GM12878 (cell line): Measurements from ENCODE around the gene TC2N.

ENCODE experiments used
- CTCF ChIP-seq, 3 experiments: IDR thresholded peaks in 2 of 3; conservative IDR thresholded peaks in 1 of 3; 2 replicates each; pipeline ENCODE4 v1.5.1; 2011; ENCODE audit warnings: low read depth in 3 of 3, low read length in 3 of 3, mild to moderate bottlenecking in 3 of 3, control low read depth in 2 of 3, moderate library complexity in 2 of 3, inconsistent platforms in 1 of 3, mixed read lengths in 1 of 3; ENCODE audit not compliant: control insufficient read depth in 2 of 3, insufficient read depth in 1 of 3; ENCODE audit errors: extremely low read depth in 1 of 3
- HDAC6 ChIP-seq: fragments of 200-600 bp; sonication (generic); IDR thresholded peaks from one replicate; pipeline ENCODE4 v1.8.0; 2017; ENCODE audit warnings: antibody characterized with exemption; ENCODE audit not compliant: unreplicated experiment
- NFYB ChIP-seq: IDR thresholded peaks from 2 replicates; pipeline ENCODE4 v1.6.1; 2011; ENCODE audit warnings: low read depth, mild to moderate bottlenecking, low read length, improper control_type of control experiment, moderate library complexity; ENCODE audit not compliant: insufficient read depth
- NR2C2 ChIP-seq: IDR thresholded peaks from 2 replicates; pipeline ENCODE4 v1.6.1; 2011; ENCODE audit warnings: borderline replicate concordance, low read depth; ENCODE audit not compliant: control insufficient read depth, insufficient read length
- ZBTB11 ChIP-seq: fragments of 450-650 bp; formaldehyde crosslinking; IDR thresholded peaks from 2 replicates; pipeline ENCODE4 v1.5.0; 2022; ENCODE audit warnings: mild to moderate bottlenecking, missing genetic modification characterization

GRCh38 chr14:91901449-91902226, 34.3 kb upstream of the TC2N start:
- TF ChIP-seq ZBTB11 (CRISPR knock-in tag) (no peak), HDAC6 (no peak), NR2C2 (no peak), NFYB (no peak), CTCF (IDR thresholded peaks at IDR 0.05 in 2 of 3, conservative IDR thresholded peaks at IDR 0.05 in 1 of 3; ENCODE audit: control insufficient read depth in 2 of 3, extremely low read depth in 1 of 3, insufficient read depth in 1 of 3, low read depth in 3 of 3, low read length in 3 of 3) (no peak)
